DOHH2 (cell line): ENCODE measurements around the gene PALLD.

Experiments
- H3F3A ChIP-seq: fragments of 200-600 bp; sonication (generic), shearing (Covaris generic); 2 replicates; pipeline ENCODE4 v1.6.0; 2016; ENCODE audit warnings: antibody characterized with exemption, mild to moderate bottlenecking; ENCODE audit not compliant: control insufficient read depth, insufficient read depth
- H3K27ac ChIP-seq: fragments of 200-600 bp; sonication (generic); 2 replicates; pipeline ENCODE4 v1.5.1; 2014; ENCODE audit warnings: low read depth, mild to moderate bottlenecking, low read length, moderate library complexity
- H3K27me3 ChIP-seq: fragments of 200-600 bp; sonication (generic); 2 replicates; pipeline ENCODE4 v1.6.1; 2014; ENCODE audit warnings: mild to moderate bottlenecking, low read length, mixed read lengths; ENCODE audit not compliant: control insufficient read depth
- H3K36me3 ChIP-seq: fragments of 200-600 bp; sonication (generic); 2 replicates; pipeline ENCODE4 v1.6.1; 2014; ENCODE audit warnings: mild to moderate bottlenecking, low read length, moderate library complexity, mixed read lengths; ENCODE audit not compliant: control insufficient read depth
- H3K4me1 ChIP-seq: fragments of 200-600 bp; sonication (generic); 2 replicates; pipeline ENCODE4 v1.6.1; 2014; ENCODE audit warnings: mild to moderate bottlenecking, low read length, mixed read lengths; ENCODE audit not compliant: control insufficient read depth
- H3K4me2 ChIP-seq: fragments of 200-600 bp; sonication (generic); 2 replicates; pipeline ENCODE4 v1.6.0; 2014; ENCODE audit warnings: mild to moderate bottlenecking, low read length, moderate library complexity
- H3K4me3 ChIP-seq: fragments of 200-600 bp; sonication (generic); 2 replicates; pipeline ENCODE4 v1.5.1; 2014; ENCODE audit warnings: mild to moderate bottlenecking, low read length, mixed read lengths
- H3K79me2 ChIP-seq: fragments of 200-600 bp; sonication (generic); 2 replicates; pipeline ENCODE4 v1.6.1; 2014; ENCODE audit warnings: mild to moderate bottlenecking, low read length, mixed read lengths; ENCODE audit not compliant: control insufficient read depth
- H3K9me2 ChIP-seq: fragments of 200-600 bp; sonication (generic); replicated peaks from 2 replicates; pipeline ENCODE4 v1.6.1; 2014; ENCODE audit warnings: mild to moderate bottlenecking, low read length, mixed read lengths; ENCODE audit not compliant: control insufficient read depth
- H3K9me3 ChIP-seq: fragments of 200-600 bp; sonication (generic); 2 replicates; pipeline ENCODE4 v1.6.1; 2014; ENCODE audit warnings: antibody characterized with exemption, low read length, mixed read lengths; ENCODE audit not compliant: control insufficient read depth, insufficient read depth
- H4K20me1 ChIP-seq: fragments of 200-600 bp; sonication (generic); 2 replicates; pipeline ENCODE4 v1.6.0; 2014; ENCODE audit warnings: low read depth, mild to moderate bottlenecking, antibody characterized with exemption, low read length, moderate library complexity; ENCODE audit not compliant: control insufficient read depth, insufficient read depth
- CTCF ChIP-seq: fragments of 200-600 bp; sonication (generic); IDR thresholded peaks from one replicate; pipeline ENCODE4 v1.5.1; 2014; ENCODE audit warnings: antibody characterized with exemption, mild to moderate bottlenecking, low read depth, low read length; ENCODE audit not compliant: poor library complexity, severe bottlenecking
- EZH2phosphoT487 ChIP-seq: fragments of 200-600 bp; sonication (generic); IDR thresholded peaks from 2 replicates; pipeline ENCODE4 v1.6.1; 2017; ENCODE audit warnings: borderline replicate concordance, mild to moderate bottlenecking, antibody characterized with exemption, low read length, moderate library complexity, mixed read lengths

Gene PALLD

DNA sequence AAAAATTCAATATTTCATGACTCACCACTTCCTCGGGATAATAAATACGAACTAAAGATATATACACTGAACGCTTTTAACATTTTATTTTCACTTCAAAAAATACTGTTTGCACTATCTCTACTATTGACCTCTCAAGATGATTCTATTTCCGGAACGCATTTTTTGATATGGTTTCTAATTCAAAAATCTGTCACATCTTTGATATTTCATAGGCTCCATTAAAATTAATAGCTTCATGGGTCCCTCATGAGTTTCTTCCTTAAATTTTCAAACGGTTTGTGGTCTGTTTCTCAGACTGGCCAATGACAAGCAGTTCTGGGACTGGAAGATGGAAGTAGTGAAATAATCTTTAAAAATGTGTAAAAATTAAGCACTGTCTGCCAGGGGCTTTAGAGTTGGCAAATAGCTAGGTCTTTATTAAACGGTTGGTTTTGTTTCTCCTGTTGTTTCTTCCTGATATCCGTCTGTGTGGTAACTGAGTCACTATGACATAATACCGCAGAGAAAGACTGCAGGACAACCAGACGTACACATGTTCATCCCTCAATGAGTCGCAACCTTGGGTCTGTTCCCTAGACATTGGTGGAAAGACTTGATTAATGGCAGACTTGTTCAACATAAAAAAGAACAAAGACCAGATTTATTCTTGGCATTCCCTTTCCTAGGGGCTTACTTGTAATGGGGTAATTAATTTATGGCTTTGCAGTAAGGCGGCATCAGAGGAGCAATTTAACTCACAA is 133.8 kb downstream of the PALLD start:
- Histone ChIP-seq H3K79me2 (no peaks in the 10 kb centered on the region), H3K27me3 (no peaks in the 10 kb centered on the region), H4K20me1 (no peaks in the 10 kb centered on the region), H3K36me3 (no peaks in the 10 kb centered on the region), H3K9me3 (no peaks in the 10 kb centered on the region), H3K4me3 (no peak overlapping the region), H3K4me2 (no peak overlapping the region), H3K4me1 (no peaks in the 10 kb centered on the region), H3F3A (no peaks in the 10 kb centered on the region), H3K9me2 (no peaks in the 10 kb centered on the region), H3K27ac (no peak overlapping the region)
- TF ChIP-seq CTCF: no peak
- TF ChIP-seq EZH2phosphoT487: no peak

DNA sequence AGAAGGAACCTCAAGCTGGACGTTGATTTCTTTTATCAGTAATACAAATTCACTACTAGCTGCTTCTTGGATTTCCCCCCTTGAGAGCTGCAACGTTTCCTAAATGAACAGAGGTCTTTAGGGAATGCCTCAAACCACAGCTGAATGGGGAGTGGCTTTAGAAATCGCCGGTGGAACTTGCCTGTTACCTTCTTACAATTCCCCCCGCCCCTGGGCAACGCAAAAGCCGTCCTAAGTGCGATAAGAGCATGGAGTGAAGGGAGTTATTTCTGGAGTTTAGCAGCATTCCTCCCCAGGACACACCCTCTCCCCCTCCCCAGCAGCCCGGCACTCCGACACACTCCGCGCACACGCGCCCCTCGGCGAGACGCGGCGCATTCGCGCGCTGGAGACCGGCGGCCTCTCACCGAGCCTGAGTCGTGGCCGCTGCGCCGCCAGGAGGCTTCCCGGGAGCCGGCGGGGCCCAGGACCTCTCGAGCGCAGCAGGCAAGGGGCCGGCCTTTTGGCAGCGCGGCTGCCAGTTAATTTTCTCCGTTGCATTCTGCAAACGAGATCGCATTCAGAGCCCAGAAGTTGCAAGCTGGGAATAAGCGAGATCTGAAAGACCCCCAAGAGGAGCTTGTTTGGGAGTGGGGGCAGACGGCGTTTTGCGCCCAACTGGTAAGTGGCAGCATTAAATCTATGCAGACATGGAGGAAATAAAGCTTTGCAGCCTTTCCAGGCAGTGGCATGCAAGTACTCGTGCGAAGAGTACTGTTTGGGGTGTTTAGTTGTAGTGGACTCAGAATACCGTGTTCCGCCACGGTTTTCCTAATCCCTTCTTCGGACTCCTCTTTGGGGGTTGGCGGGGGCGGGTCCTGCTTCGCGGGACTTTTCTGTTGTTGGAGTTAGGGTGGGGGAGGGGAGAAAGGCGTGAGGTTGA is 134.7 kb downstream of the PALLD start:
- no peaks in the 10 kb centered on the region for H3F3A ChIP-seq
- H3K9me2 ChIP-seq: no peaks in the 10 kb centered on the region
- H4K20me1 ChIP-seq: no peaks in the 10 kb centered on the region
- no peaks in the 10 kb centered on the region for H3K4me1 ChIP-seq
- no peak overlapping the region for H3K27ac ChIP-seq
- no peaks in the 10 kb centered on the region for H3K27me3 ChIP-seq
- no peaks in the 10 kb centered on the region for H3K9me3 ChIP-seq
- H3K79me2 ChIP-seq: no peaks in the 10 kb centered on the region
- no peak overlapping the region for H3K4me3 ChIP-seq
- no peaks in the 10 kb centered on the region for H3K36me3 ChIP-seq
- H3K4me2 ChIP-seq: no peak overlapping the region
- no peak for TF ChIP-seq EZH2phosphoT487
- TF ChIP-seq CTCF: no peak

GRCh38 chr4:168632301-168632725 is 135.5 kb downstream of the PALLD start:
- no peaks in the 10 kb centered on the region for H3K79me2 ChIP-seq
- TF ChIP-seq EZH2phosphoT487 (no peak), CTCF (no peak)
- H3K27ac ChIP-seq: no peak overlapping the region
- H4K20me1 ChIP-seq: no peaks in the 10 kb centered on the region
- no peaks in the 10 kb centered on the region for H3K9me2 ChIP-seq
- no peak overlapping the region for H3K4me3 ChIP-seq
- H3F3A ChIP-seq: no peaks in the 10 kb centered on the region
- H3K27me3 ChIP-seq: no peaks in the 10 kb centered on the region
- H3K4me2 ChIP-seq: no peak overlapping the region
- no peaks in the 10 kb centered on the region for H3K9me3 ChIP-seq
- H3K36me3 ChIP-seq: no peaks in the 10 kb centered on the region
- no peaks in the 10 kb centered on the region for H3K4me1 ChIP-seq
